Neutrophil (primary cell): ENCODE results near the gene WFIKKN1.

ENCODE experiments used
- H3K27ac ChIP-seq: fragments of 200-600 bp; sonication (generic); 2 replicates; pipeline ENCODE4 v1.5.1; 2016; ENCODE audit warnings: mild to moderate bottlenecking, moderate library complexity
- H3K27me3 ChIP-seq: fragments of 200-600 bp; sonication (generic); 2 replicates; pipeline ENCODE4 v1.6.0; 2016; ENCODE audit warnings: mild to moderate bottlenecking
- H3K36me3 ChIP-seq: fragments of 200-600 bp; sonication (generic); 2 replicates; pipeline ENCODE4 v1.5.1; 2017
- H3K4me1 ChIP-seq, 2 experiments: fragments of 200-600 bp in 1 of 2; sonication (generic) in 1 of 2; 1 replicate in 1 of 2; 2 replicates in 1 of 2; pipeline versions ENCODE4 v1.5.1 to v1.6.1; 2013 to 2016; ENCODE audit warnings: low read depth in 1 of 2, low read length in 1 of 2, mild to moderate bottlenecking in 1 of 2, moderate library complexity in 1 of 2; ENCODE audit not compliant: control insufficient read depth in 1 of 2, insufficient read depth in 1 of 2
- H3K4me3 ChIP-seq, 2 experiments: fragments of 200-600 bp in 1 of 2; sonication (generic) in 1 of 2; 1 replicate in 1 of 2; 2 replicates in 1 of 2; pipeline ENCODE4 v1.5.1; 2013 to 2016; ENCODE audit warnings: low read depth in 1 of 2, low read length in 1 of 2, mild to moderate bottlenecking in 1 of 2, moderate library complexity in 1 of 2
- H3K9me3 ChIP-seq: fragments of 200-600 bp; sonication (generic); 2 replicates; pipeline ENCODE4 v1.5.1; 2016
- TF ChIP-seq, protein P1 (sequence below): fragments of 200-600 bp; sonication (generic); IDR thresholded peaks from 2 replicates; pipeline ENCODE4 v1.5.1; 2016; ENCODE audit warnings: antibody characterized with exemption

Gene WFIKKN1

DNA sequence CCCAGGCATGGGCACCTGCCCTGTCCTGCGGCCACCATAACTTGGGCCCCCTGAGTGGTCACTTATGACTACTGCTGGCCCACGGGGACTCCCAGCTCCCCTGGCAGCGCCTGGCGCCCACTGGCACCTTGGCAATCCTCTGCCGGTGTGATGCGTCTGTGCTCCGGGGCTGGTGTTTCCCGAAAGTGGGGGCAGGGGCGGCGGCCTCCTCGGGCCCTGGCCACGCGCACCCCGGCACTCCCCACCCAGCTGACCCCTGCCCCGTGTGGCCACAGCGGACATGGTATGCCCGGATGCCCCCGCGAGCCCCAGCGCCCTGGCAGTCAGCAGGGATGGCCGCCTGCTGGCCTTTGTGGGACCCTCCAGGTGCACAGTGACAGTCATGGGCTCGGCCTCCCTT, 26.7 kb downstream of the WFIKKN1 start:
- Histone ChIP-seq H3K9me3 (no peaks in the 10 kb centered on the region), H3K27me3 (no peaks in the 10 kb centered on the region), H3K27ac (no peak overlapping the region), H3K36me3 (peaks cover 6% of the 10 kb centered on the region), H3K4me1 (peaks cover 9 to 13% of the 10 kb centered on the region in 2 experiments), H3K4me3 (no peak overlapping the region)
- TF ChIP-seq, protein P1, sequence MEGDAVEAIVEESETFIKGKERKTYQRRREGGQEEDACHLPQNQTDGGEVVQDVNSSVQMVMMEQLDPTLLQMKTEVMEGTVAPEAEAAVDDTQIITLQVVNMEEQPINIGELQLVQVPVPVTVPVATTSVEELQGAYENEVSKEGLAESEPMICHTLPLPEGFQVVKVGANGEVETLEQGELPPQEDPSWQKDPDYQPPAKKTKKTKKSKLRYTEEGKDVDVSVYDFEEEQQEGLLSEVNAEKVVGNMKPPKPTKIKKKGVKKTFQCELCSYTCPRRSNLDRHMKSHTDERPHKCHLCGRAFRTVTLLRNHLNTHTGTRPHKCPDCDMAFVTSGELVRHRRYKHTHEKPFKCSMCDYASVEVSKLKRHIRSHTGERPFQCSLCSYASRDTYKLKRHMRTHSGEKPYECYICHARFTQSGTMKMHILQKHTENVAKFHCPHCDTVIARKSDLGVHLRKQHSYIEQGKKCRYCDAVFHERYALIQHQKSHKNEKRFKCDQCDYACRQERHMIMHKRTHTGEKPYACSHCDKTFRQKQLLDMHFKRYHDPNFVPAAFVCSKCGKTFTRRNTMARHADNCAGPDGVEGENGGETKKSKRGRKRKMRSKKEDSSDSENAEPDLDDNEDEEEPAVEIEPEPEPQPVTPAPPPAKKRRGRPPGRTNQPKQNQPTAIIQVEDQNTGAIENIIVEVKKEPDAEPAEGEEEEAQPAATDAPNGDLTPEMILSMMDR, result no peak

DNA sequence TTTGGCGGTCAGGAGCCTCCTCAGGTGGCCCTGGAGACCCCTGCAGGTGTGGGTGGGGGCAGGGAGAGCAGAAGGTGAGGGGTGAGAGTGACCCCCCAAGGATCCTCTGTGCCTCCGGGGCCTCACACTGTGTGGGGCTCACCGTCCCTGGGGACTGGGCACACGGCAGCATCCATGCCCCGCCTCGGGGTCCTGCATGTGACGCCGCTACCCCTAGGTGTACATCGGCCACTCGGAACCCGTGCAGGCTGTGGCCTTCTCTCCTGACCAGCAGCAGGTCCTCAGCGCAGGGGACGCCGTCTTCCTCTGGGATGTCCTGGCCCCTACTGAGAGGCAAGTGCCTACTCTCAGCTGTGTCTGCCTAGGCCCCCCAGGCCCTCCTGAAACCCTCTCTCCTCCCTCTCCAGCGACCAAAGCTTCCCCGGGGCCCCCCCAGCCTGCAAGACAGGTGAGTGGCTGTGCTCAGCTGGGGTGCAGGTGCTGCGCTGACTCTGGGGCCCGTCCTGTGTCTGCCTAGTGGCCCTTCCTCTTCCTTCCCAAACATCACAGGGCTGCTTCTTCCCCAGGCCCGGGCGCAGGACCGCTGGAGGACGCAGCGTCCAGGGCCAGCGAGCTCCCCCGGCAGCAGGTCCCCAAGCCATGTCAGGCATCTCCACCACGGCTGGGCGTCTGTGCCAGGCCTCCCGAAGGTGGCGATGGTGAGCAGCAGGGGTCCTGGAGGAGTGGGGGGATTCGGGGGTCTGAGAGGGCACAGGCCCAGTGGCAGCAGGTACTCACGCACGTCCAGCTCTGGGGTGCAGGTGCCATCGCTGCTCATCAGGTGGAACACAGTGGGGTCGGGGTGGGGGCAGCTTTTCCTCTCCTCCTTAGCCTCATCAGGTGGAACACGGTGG, 28.1 kb downstream of the WFIKKN1 start:
- peaks cover 6% of the 10 kb centered on the region for H3K36me3 ChIP-seq
- H3K27me3 ChIP-seq, result no peaks in the 10 kb centered on the region
- no peak overlapping the region for H3K4me3 ChIP-seq
- H3K4me1 ChIP-seq, result peaks cover 9 to 13% of the 10 kb centered on the region in 2 experiments
- no peaks in the 10 kb centered on the region for H3K9me3 ChIP-seq
- H3K27ac ChIP-seq, result no peak overlapping the region
- TF ChIP-seq, protein P1, result no peak

DNA sequence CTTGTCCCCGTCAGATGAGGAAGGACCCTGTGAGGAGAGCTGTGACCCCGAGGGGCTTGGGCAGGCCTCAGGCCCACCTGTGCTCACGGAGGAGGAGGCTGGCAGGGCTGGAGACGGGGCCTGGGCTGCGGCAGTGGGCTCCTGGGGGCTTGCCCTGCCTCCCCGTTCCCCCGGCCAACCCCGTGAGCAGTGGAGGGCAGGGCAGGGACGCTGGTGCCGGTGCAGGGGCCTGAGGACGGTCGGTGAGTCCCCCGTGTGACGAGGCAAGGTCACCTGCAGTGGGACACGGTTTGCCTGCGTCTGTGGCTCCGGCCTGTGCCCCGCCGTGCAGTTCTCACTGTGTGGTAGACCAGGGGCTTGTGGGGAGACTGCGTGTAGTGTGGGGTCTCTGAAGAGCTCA, 28.8 kb downstream of the WFIKKN1 start:
- Histone ChIP-seq H3K9me3 (no peaks in the 10 kb centered on the region), H3K27ac (no peak overlapping the region), H3K4me3 (no peak overlapping the region), H3K27me3 (no peaks in the 10 kb centered on the region), H3K36me3 (peaks cover 6% of the 10 kb centered on the region), H3K4me1 (peaks cover 9 to 13% of the 10 kb centered on the region in 2 experiments)
- TF ChIP-seq, protein P1, result no peak

DNA sequence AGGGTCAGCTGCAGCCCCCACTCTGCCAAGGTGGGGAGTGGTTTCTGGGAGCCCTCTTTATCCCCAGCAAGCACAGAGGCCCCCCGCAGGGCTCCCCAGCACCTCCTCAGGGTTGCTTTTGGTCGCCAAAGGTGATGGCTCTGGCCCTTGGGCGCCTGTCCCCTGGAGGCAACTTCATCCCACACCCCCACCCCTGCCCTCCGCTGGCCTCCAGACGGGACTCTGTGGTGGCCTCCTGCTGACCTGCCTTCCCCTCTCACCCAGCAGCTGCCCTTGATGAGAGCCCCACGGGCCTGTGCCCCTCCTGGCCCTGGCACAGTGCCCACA, 29.3 kb downstream of the WFIKKN1 start:
- TF ChIP-seq, protein P1, result no peak
- Histone ChIP-seq H3K4me1 (peaks cover 9 to 13% of the 10 kb centered on the region in 2 experiments), H3K36me3 (peaks cover 6% of the 10 kb centered on the region), H3K9me3 (no peaks in the 10 kb centered on the region), H3K4me3 (peak overlapping the region in 1 of 2 experiments; percentile 45), H3K27me3 (no peaks in the 10 kb centered on the region), H3K27ac (peak overlapping the region; percentile 44)

DNA sequence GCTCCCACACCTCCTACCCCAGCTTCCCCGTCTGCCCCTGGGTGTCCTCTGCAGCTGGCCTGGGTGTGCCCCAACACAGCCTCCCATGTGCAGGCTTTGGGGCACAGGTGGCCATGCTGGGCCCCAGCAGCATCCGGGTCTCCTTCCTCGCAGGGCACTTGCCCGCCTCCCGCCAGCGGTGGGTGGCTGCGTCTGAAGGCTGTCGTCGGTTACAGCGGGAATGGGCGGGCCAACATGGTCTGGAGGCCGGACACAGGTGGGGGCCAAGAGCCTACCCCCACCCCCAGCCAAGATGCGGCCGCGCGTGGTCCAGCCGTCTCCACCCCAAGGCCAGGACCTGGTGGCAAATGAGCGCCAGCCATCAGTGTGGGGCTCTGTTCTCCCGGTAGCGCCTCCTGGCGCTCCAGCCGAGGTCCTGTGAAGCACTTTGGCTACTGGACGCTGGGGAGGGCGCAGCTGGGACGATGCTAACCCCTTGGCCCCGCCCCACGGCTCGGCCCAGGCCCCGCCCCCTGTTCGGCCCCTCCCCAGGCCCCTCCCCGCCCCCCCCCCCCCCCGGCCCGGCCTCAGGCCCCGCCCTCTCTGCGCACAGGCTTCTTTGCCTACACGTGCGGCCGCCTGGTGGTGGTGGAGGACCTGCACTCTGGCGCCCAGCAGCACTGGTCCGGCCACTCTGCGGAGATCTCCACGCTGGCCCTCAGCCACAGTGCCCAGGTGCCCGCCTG, 29.8 kb downstream of the WFIKKN1 start:
- Histone ChIP-seq H3K36me3 (peaks cover 4% of the 10 kb centered on the region), H3K27ac (peak overlapping the region; percentile 44), H3K4me1 (peaks cover 9 to 13% of the 10 kb centered on the region in 2 experiments), H3K9me3 (no peaks in the 10 kb centered on the region), H3K4me3 (peak overlapping the region; percentile 31 to 45), H3K27me3 (no peaks in the 10 kb centered on the region)
- TF ChIP-seq, protein P1, result peak; percentile 72
